Glomerular endothelial cell (primary cell): ENCODE measurements around the gene NT5C3B. TPM values are rescaled to one million over a fixed set of nuclear protein-coding genes. Genes with fewer than 3 reads are reported as not detected.
"Not testable (repeated sequence)": the region's sequence is repeated elsewhere in the genome, so short reads cannot be mapped to it uniquely, and the experiment has no call there.

Source experiments
- DNase-seq: peaks from one replicate; pipeline ENCODE4 v3.0.0-alpha.2; 2011; ENCODE audit warnings: low read depth, low spot score; ENCODE audit errors: extremely low read depth
- total RNA-seq: library from RNA; depleted of rRNA; stranded (reverse); fragments of >200 nt; gene quantifications from 2 replicates; pipeline ENCODE4 v1.2.3, GENCODE V29; 2015

Gene NT5C3B
- total RNA-seq: 52.7 and 69.1 TPM in 2 replicates

DNA sequence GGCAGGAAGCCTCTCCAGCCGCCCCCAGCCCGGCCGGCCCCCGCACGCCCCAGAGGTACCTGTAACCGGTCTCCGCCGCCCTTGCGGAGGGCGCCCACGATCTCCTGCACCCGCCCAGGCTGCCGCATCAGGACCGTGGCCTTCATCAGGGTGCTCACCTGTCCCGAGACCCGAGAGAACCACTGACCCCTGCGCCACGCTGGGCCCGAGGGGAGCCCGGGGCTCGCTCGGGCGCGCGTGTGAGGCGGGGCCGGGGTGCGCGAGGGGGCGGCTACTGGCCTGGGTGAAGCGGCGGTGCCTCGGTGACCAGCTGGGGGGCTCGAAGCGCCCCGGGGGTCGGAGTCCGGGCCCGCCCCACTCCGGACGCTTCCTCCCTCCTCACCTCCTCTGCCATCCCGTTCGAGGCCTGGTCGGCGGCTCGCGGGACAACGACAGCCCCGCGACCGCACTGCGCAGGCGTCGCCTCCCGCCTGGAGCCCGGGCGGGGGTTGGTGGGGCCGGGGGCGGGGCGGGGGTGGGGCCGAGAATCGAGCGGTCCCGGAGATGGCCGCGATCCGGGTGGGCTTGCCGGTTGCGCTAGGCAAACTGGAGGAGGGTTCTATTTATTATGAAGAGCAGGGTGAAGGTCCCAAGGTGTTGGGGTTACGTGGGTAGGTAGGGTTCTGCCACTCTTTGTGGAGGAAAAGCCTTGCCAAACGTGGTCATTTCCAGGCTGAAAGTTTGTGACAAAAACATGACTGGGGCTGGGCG, at the start of gene NT5C3B:
Gene NT5C3B (minus strand): TSS at position 433 of the 750 bp plus-strand sequence. CDS start 39 bp downstream, at position 394.
- no peak for DNase-seq

DNA sequence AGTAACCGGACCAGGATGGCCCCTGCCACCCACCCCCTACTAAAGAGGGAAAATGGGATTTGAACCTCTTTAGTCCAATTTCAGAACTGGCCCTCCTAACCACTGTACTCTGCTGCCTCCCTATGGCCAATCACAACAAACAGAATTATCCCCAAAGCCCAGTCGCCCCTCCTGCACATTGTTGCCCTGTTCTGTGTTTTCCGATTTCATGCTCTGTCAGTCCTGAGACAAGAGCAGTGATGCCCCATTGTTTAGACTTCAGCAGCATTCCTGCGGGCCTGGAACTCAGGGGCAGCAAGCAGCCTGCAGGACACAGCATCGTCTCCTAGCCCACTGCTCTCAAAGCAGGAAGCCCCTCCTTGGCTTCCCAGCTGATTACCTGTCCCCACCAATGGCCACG, 49.7 kb upstream of the NT5C3B start:
- no peak for DNase-seq

DNA sequence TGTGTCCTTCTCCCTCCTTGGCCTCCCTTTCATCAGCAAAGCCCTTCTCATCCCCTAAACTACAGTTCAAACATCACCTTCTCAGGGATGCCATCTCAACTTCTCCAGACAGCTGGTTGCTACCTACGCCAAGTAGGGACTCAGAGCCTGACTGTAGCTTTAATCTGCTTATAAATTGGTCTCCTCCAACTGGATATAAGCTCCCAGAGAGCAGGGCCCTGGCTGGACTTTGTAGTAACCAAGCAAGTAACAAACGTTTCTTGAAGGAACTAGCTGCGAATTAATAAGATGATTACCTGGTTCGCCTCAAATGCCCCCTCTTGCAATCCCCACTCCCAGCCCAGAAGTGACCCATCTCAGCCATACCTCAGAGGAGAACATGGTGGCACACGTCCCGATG, 46.7 kb upstream of the NT5C3B start:
- DNase-seq: no peak

DNA sequence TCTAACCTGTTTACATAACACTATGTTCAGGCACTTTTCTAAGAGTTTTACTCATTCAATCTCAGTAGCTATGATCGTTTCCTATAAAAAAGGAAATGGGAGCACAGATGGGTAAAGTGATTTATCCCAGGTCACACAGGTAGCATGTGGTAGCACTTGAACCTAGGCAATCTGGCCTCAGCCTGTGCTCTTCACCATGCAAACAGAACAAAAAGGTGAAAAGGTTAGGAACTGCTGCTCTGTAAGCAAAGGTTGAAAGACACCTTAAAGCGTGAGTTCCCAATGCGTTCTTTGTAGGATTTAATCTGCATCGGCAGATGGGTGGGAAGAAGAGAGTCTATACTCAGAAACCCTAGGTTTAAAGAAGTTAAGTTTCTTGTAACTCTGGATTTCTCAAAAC, 44.1 kb upstream of the NT5C3B start:
- DNase-seq: no peak

DNA sequence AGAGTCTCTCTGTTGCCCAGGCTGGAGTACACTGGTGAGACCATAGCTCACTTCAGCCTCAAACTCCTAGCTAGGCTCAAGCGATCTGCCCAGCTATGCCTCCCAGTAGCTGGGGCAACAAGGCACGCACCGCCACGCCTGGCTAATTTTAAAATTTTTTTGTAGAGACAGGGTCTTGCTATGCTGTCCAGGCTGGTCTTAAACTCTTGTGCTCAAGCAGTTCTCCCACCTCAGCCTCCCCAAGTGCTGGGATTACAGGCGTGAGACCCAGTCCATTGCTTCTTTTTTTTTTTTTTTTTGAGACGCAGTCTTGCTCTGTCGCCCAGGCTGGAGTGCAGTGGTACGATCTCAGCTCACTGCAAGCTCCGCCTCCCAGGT, 38.2 kb upstream of the NT5C3B start:
- not testable (repeated sequence) for DNase-seq

DNA sequence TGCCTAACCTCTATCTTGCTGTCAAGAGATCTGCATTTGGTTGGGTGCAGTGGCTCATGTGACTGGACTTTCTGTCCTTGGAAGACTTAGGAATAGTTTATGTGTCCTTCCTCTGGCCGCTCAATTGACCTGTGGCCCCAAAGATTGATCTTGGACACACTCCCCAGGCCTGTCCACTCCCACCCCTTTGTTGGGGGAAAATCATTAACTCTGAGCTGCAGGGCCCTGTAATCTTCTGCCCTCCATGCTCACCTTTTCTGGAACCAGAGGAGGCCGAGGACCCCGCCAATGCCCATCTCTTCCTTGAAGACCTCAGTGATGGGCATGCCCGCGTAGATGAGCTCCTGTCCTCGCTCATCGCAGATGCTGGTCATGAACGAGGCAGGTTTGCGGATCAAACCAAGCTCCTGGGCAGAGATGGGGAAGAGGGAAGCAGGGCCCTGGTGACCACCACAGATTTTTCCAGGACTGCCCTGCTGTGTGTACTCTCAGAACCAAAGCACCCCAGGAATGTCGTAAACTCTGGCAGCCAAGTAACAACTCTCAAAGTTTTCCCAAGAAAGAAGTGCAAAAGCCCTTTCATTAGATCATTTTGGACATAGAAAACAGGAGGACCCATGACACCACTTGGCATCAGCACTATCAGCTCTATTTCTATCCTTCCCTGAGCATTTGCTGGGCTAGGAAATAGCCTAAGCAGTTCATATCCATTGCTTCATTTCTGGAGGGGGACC, 37.7 kb upstream of the NT5C3B start:
- DNase-seq: no peak

DNA sequence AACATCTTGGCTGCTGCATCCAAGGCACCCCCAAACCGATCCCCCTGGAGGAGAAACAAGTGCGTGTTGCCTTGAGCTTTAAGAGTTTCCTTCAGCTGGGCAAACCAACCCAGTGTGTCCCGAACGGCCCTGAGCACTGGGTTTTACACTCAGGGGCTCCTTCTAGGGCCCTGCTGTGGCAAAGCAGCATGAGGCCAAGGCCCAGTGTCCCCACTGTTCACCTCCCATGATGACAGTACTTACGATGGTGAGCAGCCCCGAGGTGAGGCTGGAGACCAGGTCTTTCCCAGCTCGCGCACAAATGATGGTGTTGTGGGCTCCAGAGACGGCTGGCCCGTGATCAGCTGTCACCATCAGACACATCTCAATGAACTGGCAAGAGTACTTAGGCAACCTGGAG, 35.8 kb upstream of the NT5C3B start:
- no peak for DNase-seq

DNA sequence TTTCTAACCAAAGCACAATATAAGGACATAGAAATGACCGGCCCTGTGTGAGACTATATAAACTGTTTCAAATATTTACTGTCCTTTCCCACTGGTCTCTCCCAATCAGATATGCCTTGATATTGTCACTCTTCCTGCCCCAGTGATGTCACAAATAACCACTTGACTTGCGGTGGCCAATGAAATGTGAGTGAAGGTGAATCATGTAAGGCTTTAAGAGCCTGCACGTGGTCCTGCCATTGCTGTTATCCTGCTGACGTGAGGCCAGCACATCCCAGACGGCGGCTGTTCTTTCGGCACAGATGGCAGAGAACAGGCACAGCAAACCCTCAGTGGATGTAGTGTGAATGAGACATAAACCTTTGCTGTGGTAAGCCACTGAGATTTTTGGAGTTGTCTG, 34.6 kb upstream of the NT5C3B start:
- no peak for DNase-seq

DNA sequence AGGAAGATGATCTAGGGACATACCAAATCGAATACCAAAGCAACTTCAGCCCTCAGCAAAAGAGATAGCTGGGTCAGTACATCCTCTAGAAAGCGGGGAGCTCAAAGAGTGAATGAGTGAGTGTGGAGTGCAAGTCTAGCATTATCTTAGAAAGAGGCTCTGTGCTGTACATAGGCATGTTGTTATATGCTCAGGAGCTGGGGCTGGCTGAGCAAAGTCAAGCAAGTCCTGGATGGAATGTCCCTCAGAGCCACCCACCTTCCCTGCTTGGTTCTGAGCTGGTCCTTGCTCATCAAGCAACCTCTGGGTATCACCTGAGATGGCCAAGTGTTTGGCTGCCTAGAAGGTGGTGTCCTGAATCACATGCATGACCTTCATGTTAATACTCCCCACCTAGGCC, 34.1 kb upstream of the NT5C3B start:
- no peak for DNase-seq

DNA sequence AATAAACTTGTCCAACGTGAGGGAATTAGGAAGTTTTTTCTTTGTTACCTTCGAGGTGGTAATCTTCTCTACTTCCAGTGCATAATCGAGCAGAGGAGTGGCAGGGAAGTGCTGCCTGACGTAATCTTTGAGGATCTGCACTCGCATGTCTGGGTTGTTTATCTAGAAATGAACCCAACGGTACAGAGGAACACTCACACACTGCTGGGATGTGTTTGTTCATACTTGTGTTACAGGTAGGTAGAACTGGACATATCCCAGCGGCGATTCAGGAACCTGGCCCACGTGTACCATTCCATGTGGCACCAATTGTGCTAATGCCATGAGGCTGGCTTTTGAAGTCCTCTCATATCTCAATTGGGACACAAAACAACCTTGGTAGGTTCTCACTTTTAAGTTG, 33.4 kb upstream of the NT5C3B start:
- no peak for DNase-seq

DNA sequence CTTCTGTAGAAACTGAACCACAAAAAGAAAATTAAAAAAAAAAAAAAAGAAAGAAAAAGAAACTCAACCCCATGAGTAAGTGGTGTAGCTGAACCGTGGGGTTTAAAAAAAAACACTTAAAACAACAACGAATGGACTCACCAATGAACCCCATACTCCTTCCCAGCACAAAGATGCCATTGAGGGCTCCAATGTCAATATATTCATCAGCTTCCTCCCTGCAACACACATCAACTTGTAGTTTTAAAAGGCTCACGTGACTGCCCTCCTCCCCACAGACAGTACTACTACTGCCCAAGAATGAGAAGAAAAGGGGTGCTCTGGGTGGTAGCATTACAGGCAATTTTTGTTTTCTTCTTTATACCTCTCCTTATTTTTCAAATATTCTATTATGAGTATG, 32.5 kb upstream of the NT5C3B start:
- DNase-seq: no peak

DNA sequence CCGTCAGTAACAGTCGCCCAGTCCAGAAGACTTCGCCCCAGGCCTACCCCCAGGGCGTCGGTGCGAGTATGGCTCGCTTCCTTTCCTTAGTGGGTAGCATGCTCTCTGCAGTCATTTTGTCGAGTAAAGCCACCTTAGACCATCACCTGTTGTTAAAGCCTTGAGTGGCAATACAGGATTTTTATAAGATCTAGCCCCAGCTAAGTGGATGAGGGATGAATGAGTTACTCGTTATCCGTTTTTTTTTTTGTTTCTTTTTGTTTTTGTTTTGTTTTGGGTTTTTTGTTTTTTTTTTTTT, 29.5 kb upstream of the NT5C3B start:
- no peak for DNase-seq

DNA sequence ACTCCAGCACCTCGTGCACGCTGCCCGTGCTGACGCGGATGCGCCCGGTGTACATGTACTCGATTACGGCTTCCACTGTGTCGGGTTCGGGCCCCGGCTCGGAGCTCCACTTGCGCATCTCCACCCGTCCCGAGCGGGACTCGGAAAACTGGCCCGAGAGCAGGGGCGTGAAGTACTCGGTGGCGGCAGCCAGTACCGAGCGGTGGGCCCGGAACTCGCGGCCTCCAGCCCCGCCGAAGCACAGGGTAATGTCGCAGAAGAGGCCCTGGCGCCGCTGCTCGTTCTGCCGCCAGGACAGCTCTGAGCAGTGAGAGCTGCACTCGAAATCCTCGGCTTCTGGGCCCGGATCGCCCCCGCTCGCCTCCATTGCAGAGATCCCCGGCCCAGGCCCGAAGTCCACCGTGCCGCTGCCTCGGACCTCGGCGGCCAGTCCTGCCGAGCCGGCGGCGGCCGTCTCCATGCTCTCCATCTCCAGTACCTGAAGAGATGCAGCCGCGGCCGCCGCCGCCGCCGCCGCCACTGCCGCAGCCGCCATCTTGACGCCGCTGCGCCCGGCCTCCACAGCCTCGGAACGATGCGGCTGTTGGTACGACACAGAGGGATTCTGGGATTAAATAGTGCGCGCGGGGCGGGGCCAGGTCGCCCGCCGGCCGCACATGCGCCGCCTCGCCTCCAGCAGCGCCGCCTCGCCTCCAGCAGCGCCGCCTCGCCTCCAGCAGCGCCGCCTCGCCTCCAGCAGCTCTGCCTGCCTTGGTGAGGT, 29.0 kb upstream of the NT5C3B start, which contains the start of gene KLHL11:
Gene KLHL11 (minus strand): TSS at position 588 of the 760 bp plus-strand sequence. CDS start 53 bp downstream, at position 535.
- DNase-seq: peak; percentile 25

DNA sequence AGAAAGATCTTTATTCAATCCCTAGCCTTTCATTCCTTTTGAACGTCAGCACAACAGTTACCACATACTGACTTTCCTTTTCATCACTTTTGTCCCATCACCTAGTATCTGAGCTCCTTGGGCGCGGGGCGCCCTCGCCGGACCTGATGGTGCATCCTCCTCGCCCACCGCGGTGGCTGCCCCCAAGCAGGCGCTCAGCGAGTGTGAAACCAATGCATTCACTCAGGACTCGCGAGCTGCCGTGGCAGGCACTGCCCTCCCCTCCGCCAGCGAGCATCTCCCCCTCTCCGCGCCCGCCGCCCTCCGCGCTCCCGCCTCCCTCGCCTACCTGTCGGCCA, 28.4 kb upstream of the NT5C3B start:
- no peak for DNase-seq

DNA sequence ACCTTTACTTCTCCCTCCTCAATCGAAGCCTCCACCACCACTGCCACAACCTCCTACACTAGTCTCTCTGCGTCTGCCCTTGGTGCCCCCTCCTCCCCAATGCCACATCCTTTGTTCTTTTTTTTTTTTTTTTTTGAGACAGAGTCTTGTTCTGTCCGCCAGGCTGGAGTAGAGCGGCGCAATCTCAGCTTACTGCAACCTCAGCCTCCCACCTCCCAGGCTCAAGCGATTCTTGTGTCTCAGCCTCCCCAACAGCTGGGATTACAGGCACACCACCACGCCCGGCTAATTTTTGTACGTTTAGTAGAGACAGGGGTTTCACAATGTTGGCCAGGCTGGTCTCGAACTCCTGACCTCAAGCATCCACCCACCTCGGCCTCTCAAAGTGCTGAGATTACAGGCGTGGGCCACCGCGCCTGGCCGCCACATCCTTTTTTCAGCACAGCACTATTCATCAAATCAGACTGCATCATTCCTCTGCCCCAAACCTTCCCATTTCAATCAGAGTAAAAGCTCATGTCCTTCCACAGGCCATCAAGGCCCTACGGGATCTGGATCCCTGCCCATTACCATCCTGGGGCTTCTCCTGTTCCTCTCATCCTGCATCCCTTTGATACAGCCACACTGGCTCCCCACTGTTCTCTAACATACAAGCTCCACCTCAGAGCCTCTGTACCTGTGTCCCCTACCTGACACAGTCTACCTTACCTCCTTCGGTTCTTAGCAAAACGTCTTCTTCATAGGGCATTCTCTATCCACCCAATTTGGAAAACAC, 27.2 kb upstream of the NT5C3B start:
- DNase-seq: no peak

DNA sequence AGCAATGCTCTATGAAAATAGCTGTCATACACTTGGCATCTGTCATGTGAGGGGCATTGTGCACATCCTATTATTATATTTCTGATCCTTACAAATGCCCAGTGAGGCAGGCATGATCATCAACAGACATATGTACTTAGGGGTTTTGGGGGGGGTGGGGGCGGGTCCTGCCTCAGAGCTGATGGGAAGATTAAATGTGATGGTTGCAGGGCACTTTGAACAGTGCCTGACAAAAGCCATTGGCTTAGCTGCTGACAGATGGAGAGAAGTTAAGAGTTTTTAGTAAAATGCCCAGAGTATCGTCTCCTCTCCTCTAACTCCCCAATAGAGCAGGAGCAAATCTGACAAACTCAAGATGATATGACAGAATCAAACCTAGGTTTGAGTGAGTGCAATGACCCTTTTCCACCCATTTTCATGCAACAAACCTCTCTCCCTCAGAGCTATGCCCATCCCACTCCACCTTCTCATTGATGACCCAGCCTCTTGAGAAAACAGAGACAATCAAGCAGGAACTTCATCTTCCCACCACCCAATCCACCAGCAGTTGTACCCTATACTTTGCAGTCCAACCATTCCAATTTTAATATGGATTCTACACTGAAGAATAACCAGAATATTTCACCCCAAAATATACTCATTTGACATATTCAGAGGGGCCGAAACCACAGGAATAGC, 24.4 kb upstream of the NT5C3B start:
- DNase-seq: no peak

DNA sequence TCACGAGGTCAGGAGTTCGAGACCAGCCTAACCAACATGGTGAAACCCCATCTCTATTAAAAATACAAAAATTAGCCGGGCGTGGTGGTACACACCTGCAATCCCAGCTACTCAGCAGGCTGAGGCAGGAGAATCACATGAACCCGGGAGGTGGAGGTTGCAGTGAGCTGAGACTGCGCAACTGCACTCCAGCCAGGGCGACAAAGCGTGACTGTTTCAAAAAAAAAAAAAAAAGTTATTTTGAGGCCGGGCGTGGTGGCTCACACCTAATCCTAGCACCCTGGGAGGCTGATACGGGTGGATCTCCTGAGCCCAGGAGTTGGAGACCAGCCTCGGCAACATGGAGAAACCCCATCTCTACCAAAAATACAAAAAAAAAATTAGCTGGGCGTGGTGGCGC, 15.3 kb upstream of the NT5C3B start:
- DNase-seq: not testable (repeated sequence)

DNA sequence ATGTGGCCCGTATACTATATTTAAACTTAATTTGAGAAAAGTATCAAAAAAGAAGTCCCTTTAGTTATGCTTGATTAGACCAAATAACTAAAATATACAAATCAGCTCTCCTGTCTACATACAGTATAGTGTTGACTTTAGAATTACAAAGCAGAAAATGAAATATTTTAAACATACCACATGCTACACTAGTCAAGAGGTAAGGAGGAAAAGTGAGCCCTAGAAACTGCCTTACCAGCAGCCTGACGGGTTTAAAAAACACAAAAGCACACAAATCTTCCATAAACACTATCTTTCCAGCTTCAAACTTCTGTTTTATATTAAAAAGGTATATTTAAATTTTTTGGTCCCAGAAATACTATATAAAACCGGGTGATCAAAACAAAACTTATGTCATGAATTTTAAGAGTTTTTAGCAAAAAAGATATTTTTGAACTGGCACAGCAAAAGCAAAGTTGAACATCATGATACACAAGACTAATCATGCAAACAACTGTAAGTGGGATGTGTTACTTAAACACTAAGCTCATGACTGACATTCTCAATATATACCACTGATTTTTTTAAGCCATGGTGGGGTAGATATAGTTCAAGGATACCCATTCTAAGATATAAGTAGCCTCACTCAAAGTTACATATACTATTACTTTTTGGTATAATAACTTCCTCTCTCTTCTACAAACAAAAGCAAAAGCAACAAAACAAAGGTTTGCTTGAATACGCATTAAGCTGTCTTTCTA, 13.4 kb upstream of the NT5C3B start:
- no peak for DNase-seq

DNA sequence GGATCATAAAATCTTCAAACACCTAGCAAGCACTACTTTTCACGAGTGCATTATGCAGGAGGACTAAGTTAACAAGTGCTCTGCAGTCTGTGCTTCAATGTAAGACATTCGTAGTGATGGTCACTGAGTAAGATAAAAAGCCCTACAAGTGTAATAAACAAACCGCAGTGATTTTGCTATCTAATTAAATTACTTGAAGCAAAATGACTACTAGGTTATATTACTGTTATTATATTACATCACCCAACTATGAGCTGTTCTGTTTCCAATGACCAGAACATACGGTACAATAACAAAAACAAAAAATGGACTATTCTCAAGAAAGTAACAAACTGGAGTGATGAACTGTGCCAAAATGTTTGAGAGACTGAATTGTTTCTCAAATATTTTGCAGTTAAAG, 12.8 kb upstream of the NT5C3B start:
- no peak for DNase-seq

DNA sequence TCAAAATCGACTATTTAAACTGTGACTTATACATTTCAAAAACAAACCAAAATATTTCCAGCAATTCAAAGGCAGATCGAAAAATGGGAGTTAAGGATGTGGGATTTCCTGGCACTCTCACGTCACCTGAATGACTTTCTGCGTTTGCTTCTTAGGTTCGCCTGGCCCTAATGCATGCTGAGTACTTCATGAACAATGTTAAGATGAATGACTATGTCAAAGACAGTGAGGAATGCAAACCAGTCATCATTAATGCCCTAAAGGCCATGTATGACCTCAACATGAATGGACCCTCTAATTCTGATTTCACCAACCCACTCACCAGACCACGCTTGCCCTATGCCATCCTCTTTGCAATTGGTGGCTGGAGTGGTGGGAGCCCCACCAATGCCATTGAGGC, 8.9 kb upstream of the NT5C3B start:
- no peak for DNase-seq
